T-helper 2 cell treated with Interferon-gamma antibody and Interleukin-4, amounts not matched to agents 5 μg/mL and 100 μg/mL, for 36 hours (primary cell): ENCODE data around the gene STXBP5L.
"Not testable (repeated sequence)": the region's sequence is repeated elsewhere in the genome, so short reads cannot be mapped to it uniquely, and the experiment has no call there.

ENCODE experiments used
- DNase-seq: peaks from one replicate; pipeline ENCODE4 v3.0.0; 2021; ENCODE audit warnings: low spot score
- H3K27ac Mint-ChIP-seq: one replicate; pipeline ENCODE4 v1.8.0; 2021; ENCODE audit warnings: mild to moderate bottlenecking, mixed read lengths
- H3K27me3 Mint-ChIP-seq: one replicate; pipeline ENCODE4 v1.8.0; 2021; ENCODE audit warnings: low read depth, mixed read lengths
- H3K36me3 Mint-ChIP-seq: one replicate; pipeline ENCODE4 v1.8.0; 2021; ENCODE audit warnings: low read depth, mixed read lengths
- H3K4me1 Mint-ChIP-seq: one replicate; pipeline ENCODE4 v1.8.0; 2021; ENCODE audit warnings: low read depth, mixed read lengths
- H3K4me3 Mint-ChIP-seq: one replicate; pipeline ENCODE4 v1.8.0; 2022; ENCODE audit warnings: mild to moderate bottlenecking, moderate library complexity, mixed read lengths
- H3K9me3 Mint-ChIP-seq: one replicate; pipeline ENCODE4 v1.8.0; 2021; ENCODE audit warnings: mixed read lengths

Gene STXBP5L

GRCh38 chr3:121228971-121229370, 321.0 kb downstream of the STXBP5L start:
- Mint-ChIP-seq H3K4me1 (no peaks in the 10 kb centered on the region), H3K27ac (no peak overlapping the region), H3K9me3 (no peaks in the 10 kb centered on the region), H3K36me3 (no peaks in the 10 kb centered on the region), H3K27me3 (no peaks in the 10 kb centered on the region), H3K4me3 (no peak overlapping the region)
- no peak for DNase-seq

GRCh38 chr3:121230194-121230593, 322.2 kb downstream of the STXBP5L start:
- not testable (repeated sequence) for H3K4me1 Mint-ChIP-seq, H3K27me3 Mint-ChIP-seq, H3K27ac Mint-ChIP-seq, DNase-seq, H3K9me3 Mint-ChIP-seq, H3K4me3 Mint-ChIP-seq, H3K36me3 Mint-ChIP-seq

- H3K27me3 Mint-ChIP-seq: no peaks in the 10 kb centered on the region
- no peak for DNase-seq
- H3K36me3 Mint-ChIP-seq: no peaks in the 10 kb centered on the region
- H3K4me3 Mint-ChIP-seq: no peak overlapping the region
- no peaks in the 10 kb centered on the region for H3K9me3 Mint-ChIP-seq
- H3K4me1 Mint-ChIP-seq: no peaks in the 10 kb centered on the region
- no peak overlapping the region for H3K27ac Mint-ChIP-seq
These were observed 323.9 kb downstream of the STXBP5L start for GRCh38 chr3:121231872-121232271.

- no peaks in the 10 kb centered on the region for H3K9me3 Mint-ChIP-seq
- no peaks in the 10 kb centered on the region for H3K27me3 Mint-ChIP-seq
- no peak overlapping the region for H3K4me3 Mint-ChIP-seq
- no peak for DNase-seq
- no peak overlapping the region for H3K27ac Mint-ChIP-seq
- H3K4me1 Mint-ChIP-seq: no peaks in the 10 kb centered on the region
- H3K36me3 Mint-ChIP-seq: no peaks in the 10 kb centered on the region
These were observed 324.6 kb downstream of the STXBP5L start for GRCh38 chr3:121232309-121233225.

- H3K36me3 Mint-ChIP-seq: no peaks in the 10 kb centered on the region
- H3K4me3 Mint-ChIP-seq: no peak overlapping the region
- no peaks in the 10 kb centered on the region for H3K9me3 Mint-ChIP-seq
- no peaks in the 10 kb centered on the region for H3K4me1 Mint-ChIP-seq
- no peak overlapping the region for H3K27ac Mint-ChIP-seq
- no peaks in the 10 kb centered on the region for H3K27me3 Mint-ChIP-seq
- DNase-seq: no peak
These were observed 335.2 kb downstream of the STXBP5L start for GRCh38 chr3:121243208-121243607.

- no peak overlapping the region for H3K27ac Mint-ChIP-seq
- no peaks in the 10 kb centered on the region for H3K27me3 Mint-ChIP-seq
- no peak for DNase-seq
These were observed 344.7 kb downstream of the STXBP5L start for GRCh38 chr3:121252676-121253075.

GRCh38 chr3:121269389-121269788, 361.4 kb downstream of the STXBP5L start:
- Mint-ChIP-seq H3K4me1 (no peaks in the 10 kb centered on the region), H3K27ac (no peak overlapping the region), H3K36me3 (no peaks in the 10 kb centered on the region), H3K27me3 (no peaks in the 10 kb centered on the region), H3K4me3 (no peak overlapping the region), H3K9me3 (no peaks in the 10 kb centered on the region)
- DNase-seq: no peak

More at GRCh38 chr3:121252676-121253075, 344.7 kb downstream of the STXBP5L start:
- H3K4me1 Mint-ChIP-seq: no peaks in the 10 kb centered on the region
- no peak overlapping the region for H3K4me3 Mint-ChIP-seq
- H3K36me3 Mint-ChIP-seq: no peaks in the 10 kb centered on the region
- H3K9me3 Mint-ChIP-seq: no peaks in the 10 kb centered on the region

GRCh38 chr3:121274411-121274810, 366.4 kb downstream of the STXBP5L start:
- DNase-seq: no peak
- H3K27me3 Mint-ChIP-seq: no peaks in the 10 kb centered on the region
- no peaks in the 10 kb centered on the region for H3K9me3 Mint-ChIP-seq
- no peaks in the 10 kb centered on the region for H3K36me3 Mint-ChIP-seq
- H3K4me1 Mint-ChIP-seq: no peaks in the 10 kb centered on the region
- H3K4me3 Mint-ChIP-seq: no peak overlapping the region
- no peak overlapping the region for H3K27ac Mint-ChIP-seq

- H3K36me3 Mint-ChIP-seq: no peaks in the 10 kb centered on the region
- no peaks in the 10 kb centered on the region for H3K9me3 Mint-ChIP-seq
- no peaks in the 10 kb centered on the region for H3K27me3 Mint-ChIP-seq
- no peak overlapping the region for H3K27ac Mint-ChIP-seq
- DNase-seq: no peak
- H3K4me3 Mint-ChIP-seq: no peak overlapping the region
- H3K4me1 Mint-ChIP-seq: no peaks in the 10 kb centered on the region
These were observed 387.4 kb downstream of the STXBP5L start for GRCh38 chr3:121295452-121295851.

GRCh38 chr3:121295979-121296378, 388.0 kb downstream of the STXBP5L start:
- Mint-ChIP-seq H3K27me3 (no peaks in the 10 kb centered on the region), H3K27ac (no peak overlapping the region), H3K9me3 (no peaks in the 10 kb centered on the region), H3K4me1 (no peaks in the 10 kb centered on the region), H3K4me3 (no peak overlapping the region), H3K36me3 (no peaks in the 10 kb centered on the region)
- no peak for DNase-seq

- Mint-ChIP-seq H3K4me1 (no peaks in the 10 kb centered on the region), H3K27ac (no peak overlapping the region), H3K9me3 (no peaks in the 10 kb centered on the region)
These were observed 416.3 kb downstream of the STXBP5L start for GRCh38 chr3:121324320-121324719.

GRCh38 chr3:121330118-121330517, 422.1 kb downstream of the STXBP5L start:
- Mint-ChIP-seq H3K27ac (no peak overlapping the region), H3K27me3 (no peaks in the 10 kb centered on the region), H3K36me3 (no peaks in the 10 kb centered on the region), H3K9me3 (no peaks in the 10 kb centered on the region), H3K4me3 (no peak overlapping the region), H3K4me1 (no peaks in the 10 kb centered on the region)
- no peak for DNase-seq

More at GRCh38 chr3:121324320-121324719, 416.3 kb downstream of the STXBP5L start:
- Mint-ChIP-seq H3K4me3 (no peak overlapping the region), H3K36me3 (no peaks in the 10 kb centered on the region), H3K27me3 (no peaks in the 10 kb centered on the region)
- DNase-seq: no peak

- H3K4me3 Mint-ChIP-seq: no peak overlapping the region
These were observed 422.6 kb downstream of the STXBP5L start for GRCh38 chr3:121330634-121331033.

GRCh38 chr3:121355960-121356359, 448.0 kb downstream of the STXBP5L start:
- not testable (repeated sequence) for H3K4me3 Mint-ChIP-seq, DNase-seq, H3K36me3 Mint-ChIP-seq, H3K27me3 Mint-ChIP-seq, H3K27ac Mint-ChIP-seq, H3K9me3 Mint-ChIP-seq, H3K4me1 Mint-ChIP-seq

More at GRCh38 chr3:121330634-121331033, 422.6 kb downstream of the STXBP5L start:
- DNase-seq: no peak
- H3K36me3 Mint-ChIP-seq: no peaks in the 10 kb centered on the region
- no peaks in the 10 kb centered on the region for H3K9me3 Mint-ChIP-seq
- no peaks in the 10 kb centered on the region for H3K27me3 Mint-ChIP-seq
- no peak overlapping the region for H3K27ac Mint-ChIP-seq
- no peaks in the 10 kb centered on the region for H3K4me1 Mint-ChIP-seq
